ENCODE results near the gene AGAP1. TPM values are rescaled to one million over a fixed set of nuclear protein-coding genes. Genes with fewer than 3 reads are reported as not detected.

Gene AGAP1
- polyA plus RNA-seq, 3 donors: 3.7 to 7.1 (median 6.3) TPM

DNA sequence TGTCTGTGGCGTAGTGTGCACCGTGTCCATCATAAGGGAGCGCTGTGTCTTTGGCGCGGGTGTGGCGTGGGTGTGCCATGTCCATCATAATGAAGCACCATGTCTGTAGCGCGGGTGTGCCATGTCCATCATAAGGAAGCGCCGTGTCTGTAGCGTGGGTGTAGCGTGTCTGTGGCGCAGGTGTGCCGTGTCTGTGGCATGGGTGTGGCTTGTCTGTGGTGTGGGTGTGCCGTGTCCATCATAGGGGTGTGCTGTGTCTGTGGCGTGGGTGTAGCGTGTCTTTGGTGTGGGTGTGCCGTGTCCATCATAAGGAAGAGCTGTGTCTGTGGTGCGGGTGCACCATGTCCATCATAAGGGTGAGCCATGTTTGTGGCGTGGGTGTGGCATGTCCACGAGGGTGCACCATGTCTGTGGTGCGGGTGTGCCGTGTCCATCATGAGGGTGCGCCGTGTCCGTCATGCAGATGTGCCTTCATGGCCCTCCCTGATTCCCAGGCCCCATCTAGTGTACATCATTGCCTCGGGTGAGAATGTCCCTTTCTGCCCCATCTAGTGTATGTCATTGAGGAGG, 399.4 kb downstream of the AGAP1 start:
- 97 to 98% (median 98%) methylated on average over 27 of the region's 27 CpGs for WGBS, 3 donors
- H3K27ac ChIP-seq (ENCODE audit: low read depth, low read length): no peak overlapping the region

- no peak overlapping the region for H3K27ac ChIP-seq (ENCODE audit: low read depth, low read length)
- WGBS, 3 donors: 85 to 87% (median 87%) methylated on average over 10 of the region's 10 CpGs
Measured at GRCh38 chr2:235894839-235895238, 401.0 kb downstream of the AGAP1 start.

DNA sequence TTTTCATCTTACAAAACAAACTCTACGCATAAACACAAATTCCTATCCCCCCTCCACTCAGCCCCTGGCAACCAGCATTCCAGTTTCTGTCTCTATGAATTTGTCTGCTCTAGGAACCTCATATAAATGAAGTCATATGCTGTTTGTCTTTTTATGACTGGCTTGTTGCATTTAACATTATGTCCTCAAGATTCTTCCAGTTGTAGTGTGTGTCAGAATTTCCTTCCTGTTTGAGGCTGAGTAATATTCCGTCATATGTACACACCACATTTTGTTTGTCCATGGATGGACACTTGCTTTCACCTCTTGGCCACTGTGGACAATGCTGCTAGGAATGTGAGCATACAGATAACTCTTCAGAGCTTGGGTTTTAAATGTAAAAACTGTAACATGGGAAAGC, 402.2 kb downstream of the AGAP1 start:
- 85 to 94% (median 85%) methylated on average over 2 of the region's 2 CpGs for WGBS, 3 donors

DNA sequence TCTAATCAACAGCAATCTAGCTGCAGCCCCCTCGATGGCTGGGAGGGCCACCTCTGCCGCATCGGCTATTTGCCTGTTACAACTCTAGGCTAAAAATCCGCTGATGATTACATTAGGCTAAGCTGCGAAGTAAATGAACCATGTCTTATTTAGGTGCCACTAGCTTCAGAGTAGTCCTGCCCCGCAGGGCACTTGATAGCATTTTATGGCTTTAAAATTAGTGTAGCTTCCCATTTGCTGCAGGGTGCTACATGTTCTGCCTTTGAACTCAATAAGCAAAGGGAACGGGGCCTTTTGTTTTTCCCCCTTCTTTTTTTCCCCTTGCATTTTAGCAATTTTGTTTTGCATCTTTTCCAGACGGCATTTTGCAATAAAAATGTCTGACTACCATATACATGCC, 404.1 kb downstream of the AGAP1 start:
- 76 to 87% (median 77%) methylated on average over 8 of the region's 8 CpGs for WGBS, 3 donors

More for the DNA sequence above, 402.2 kb downstream of the AGAP1 start:
- no peak overlapping the region for H3K27ac ChIP-seq (ENCODE audit: low read depth, low read length)

DNA sequence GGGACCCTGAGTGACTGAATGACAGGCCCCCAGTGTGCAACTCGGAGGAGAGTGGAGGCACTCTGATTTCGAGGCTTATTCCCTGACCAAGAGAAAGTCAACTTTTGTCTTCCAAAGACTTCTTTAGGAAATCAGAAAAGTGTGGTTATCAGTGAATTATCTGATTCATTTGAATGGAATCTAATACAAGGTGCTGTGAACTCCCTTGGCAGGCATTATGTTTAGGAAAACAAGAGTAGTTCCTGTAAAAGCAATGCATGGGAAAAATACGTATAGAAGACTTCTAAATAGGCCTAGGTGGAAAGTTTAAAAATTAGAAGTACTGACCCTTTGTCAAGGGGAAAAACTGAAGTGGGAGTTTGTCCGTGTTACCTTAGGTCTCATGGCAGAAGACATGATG, 404.9 kb downstream of the AGAP1 start:
- 93 to 96% (median 94%) methylated on average over 4 of the region's 4 CpGs for WGBS, 3 donors
- H3K27ac ChIP-seq (ENCODE audit: low read depth, low read length): no peak overlapping the region

More for the DNA sequence above, 404.1 kb downstream of the AGAP1 start:
- H3K27ac ChIP-seq (ENCODE audit: low read depth, low read length): no peak overlapping the region

GRCh38 chr2:235900631-235901030, 406.8 kb downstream of the AGAP1 start:
- no peak overlapping the region for H3K27ac ChIP-seq (ENCODE audit: low read depth, low read length)
- WGBS, 3 donors: 69 to 93% (median 88%) methylated on average over 1 of the region's 1 CpG

- no peak overlapping the region for H3K27ac ChIP-seq (ENCODE audit: low read depth, low read length)
- 84 to 91% (median 88%) methylated on average over 1 of the region's 1 CpG for WGBS, 3 donors
Measured at GRCh38 chr2:235901243-235901642, 407.4 kb downstream of the AGAP1 start.

- WGBS, 3 donors: 77 to 88% (median 79%) methylated on average over 21 of the region's 21 CpGs
- no peak overlapping the region for H3K27ac ChIP-seq (ENCODE audit: low read depth, low read length)
Measured at GRCh38 chr2:235903782-235904584, 410.1 kb downstream of the AGAP1 start.

GRCh38 chr2:235904585-235904931, 410.7 kb downstream of the AGAP1 start:
- 56 to 81% (median 66%) methylated on average over 6 of the region's 6 CpGs for WGBS, 3 donors
- H3K27ac ChIP-seq (ENCODE audit: low read depth, low read length): no peak overlapping the region

DNA sequence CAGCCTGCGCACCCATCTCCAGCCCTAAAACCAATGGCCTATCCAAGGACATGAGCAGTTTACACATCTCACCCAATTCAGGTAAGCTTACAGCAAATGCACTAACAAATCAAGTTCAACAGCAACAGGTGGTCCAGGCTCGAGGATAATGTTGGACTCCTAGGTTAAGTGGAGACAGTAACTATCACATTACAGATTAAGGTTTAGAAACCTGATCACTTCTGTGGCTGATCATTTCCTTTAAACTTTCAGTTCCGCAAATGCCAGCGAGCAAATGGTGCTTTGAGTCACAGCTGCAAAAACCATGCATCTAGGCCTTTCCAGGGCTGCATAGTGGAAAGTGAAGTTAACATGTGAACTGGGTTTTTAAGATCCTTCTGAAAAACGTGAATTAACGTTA, 415.0 kb downstream of the AGAP1 start:
- WGBS, 3 donors: 84 to 88% (median 85%) methylated on average over 6 of the region's 6 CpGs
- no peak overlapping the region for H3K27ac ChIP-seq (ENCODE audit: low read depth, low read length)

GRCh38 chr2:235909358-235909757, 415.5 kb downstream of the AGAP1 start:
- no peak overlapping the region for H3K27ac ChIP-seq (ENCODE audit: low read depth, low read length)
- 67 to 80% (median 80%) methylated on average over 2 of the region's 2 CpGs for whole genome bisulfite sequencing, 3 donors

GRCh38 chr2:235910067-235910466, 416.2 kb downstream of the AGAP1 start:
- H3K27ac ChIP-seq (ENCODE audit: low read depth, low read length): no peak overlapping the region
- 92 to 95% (median 93%) methylated on average over 3 of the region's 3 CpGs for WGBS, 3 donors

GRCh38 chr2:235911125-235911524, 417.3 kb downstream of the AGAP1 start:
- H3K27ac ChIP-seq (ENCODE audit: low read depth, low read length): no peak overlapping the region
- 90 to 91% (median 90%) methylated on average over 6 of the region's 6 CpGs for WGBS, 3 donors

DNA sequence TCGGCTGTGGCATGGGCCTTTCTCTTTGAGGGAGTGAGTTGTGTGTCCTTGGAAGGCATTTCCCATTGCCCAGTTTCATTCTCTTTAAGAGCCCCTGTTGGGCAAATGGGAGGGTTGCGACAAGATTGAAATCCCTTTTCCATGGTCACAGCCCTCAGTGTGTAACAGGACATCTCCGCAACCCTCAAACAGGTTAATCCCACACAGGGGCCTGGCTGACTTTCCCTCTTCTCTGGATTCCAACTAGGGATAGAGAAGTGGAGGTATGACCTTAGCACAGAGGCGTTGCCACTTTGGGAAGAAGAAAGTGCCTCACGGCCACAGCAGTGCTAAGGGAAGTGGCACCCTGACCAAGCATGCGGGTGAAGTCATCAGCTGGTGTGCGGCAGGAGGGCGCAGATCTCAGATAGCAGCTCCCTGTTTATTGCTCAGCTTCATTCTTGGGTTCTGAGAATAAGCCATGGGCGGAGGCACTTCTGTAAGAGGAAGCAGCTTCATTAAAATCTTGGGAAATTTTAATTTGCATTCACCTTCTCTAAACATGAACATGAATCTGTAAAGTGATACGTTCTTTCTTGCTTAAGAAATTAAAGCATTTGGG, 417.9 kb downstream of the AGAP1 start:
- WGBS, 3 donors: 75 to 89% (median 85%) methylated on average over 10 of the region's 10 CpGs
- no peak overlapping the region for H3K27ac ChIP-seq (ENCODE audit: low read depth, low read length)

DNA sequence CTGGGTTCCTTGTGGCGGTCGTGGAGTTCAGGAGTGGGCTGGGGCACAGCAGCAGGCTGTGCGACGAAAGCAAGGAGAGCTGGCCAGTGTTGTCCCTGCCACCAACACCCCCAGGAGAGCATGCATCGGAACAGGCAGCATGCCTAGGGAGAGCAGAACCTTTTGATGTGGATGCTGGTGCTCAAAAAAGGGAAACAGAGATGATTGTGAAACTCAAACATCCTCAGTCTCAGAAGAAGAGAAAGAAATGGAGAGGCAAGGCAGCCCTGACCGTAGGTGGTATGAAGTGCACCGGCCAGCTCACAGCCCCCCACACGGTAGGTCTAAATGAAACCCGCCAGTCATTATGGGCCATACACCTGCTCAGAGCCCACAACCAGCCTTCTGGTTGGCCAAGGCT, 420.9 kb downstream of the AGAP1 start:
- WGBS, 3 donors: 93 to 97% (median 94%) methylated on average over 9 of the region's 9 CpGs
- H3K27ac ChIP-seq (ENCODE audit: low read depth, low read length): no peak overlapping the region

DNA sequence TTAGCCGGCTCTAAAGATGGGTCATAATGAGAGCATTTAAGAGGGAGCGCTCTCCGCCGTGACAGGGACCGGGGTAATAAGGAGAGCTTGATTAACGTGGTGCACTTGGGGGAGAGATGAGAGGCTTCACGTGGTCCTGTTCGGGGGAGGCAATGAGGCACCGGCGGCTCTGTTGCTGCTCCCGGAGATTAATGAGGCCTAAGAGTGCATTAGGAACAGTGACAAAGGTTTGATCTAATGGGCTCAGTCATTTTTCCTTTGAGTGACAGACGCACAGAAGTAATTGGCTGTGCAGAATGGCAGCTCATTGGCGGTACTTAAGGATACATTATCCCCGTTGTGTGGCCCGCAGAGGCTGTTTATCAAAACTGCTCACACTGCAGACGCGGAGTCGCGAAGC, 423.7 kb downstream of the AGAP1 start:
- H3K27ac ChIP-seq (ENCODE audit: low read depth, low read length): no peak overlapping the region
- 84 to 89% (median 88%) methylated on average over 19 of the region's 19 CpGs for WGBS, 3 donors

DNA sequence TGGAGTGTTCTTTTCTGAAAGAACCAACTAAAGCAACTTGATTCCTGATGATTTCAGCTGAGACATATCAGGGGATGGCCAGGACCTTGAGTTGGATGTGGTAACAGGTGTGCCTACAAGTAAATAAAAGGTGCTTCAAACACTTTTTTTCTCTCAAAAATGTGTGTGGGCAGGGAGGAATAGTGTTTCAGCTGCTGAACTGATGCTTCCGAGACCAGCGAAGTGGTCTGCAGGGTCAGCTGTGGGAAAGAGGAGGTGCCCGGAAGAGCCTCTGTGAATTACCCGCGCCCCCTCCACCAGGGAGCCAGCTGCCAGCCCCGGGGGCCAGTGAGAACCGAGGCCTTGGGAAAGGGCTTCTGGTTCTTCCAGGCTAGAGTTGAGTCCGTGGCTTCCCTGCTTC, 425.0 kb downstream of the AGAP1 start:
- 85 to 95% (median 94%) methylated on average over 8 of the region's 8 CpGs for WGBS, 3 donors
- H3K27ac ChIP-seq (ENCODE audit: low read depth, low read length): no peak overlapping the region

- 96 to 100% (median 97%) methylated on average over 7 of the region's 7 CpGs for WGBS, 3 donors
- H3K27ac ChIP-seq (ENCODE audit: low read depth, low read length): no peak overlapping the region
Measured at GRCh38 chr2:235920216-235920865, 426.5 kb downstream of the AGAP1 start.

GRCh38 chr2:235921508-235922191, 427.8 kb downstream of the AGAP1 start:
- WGBS, 3 donors: 87 to 89% (median 87%) methylated on average over 15 of the region's 15 CpGs

More at GRCh38 chr2:235921508-235922191, 427.8 kb downstream of the AGAP1 start:
- H3K27ac ChIP-seq (ENCODE audit: low read depth, low read length): no peak overlapping the region
